ENCODE results near the gene HOPX.
"Not testable (repeated sequence)": the region's sequence is repeated elsewhere in the genome, so short reads cannot be mapped to it uniquely, and the experiment has no call there.

The HOPX gene

GRCh38 chr4:56626963-56627362 is 54.1 kb downstream of the HOPX start:
- no peak for DNase-seq (ENCODE audit: low spot score)

GRCh38 chr4:56626420-56626819 is 54.7 kb downstream of the HOPX start:
- DNase-seq (ENCODE audit: low spot score): no peak

- no peak for DNase-seq (ENCODE audit: low spot score)
These were observed 58.9 kb downstream of the HOPX start for GRCh38 chr4:56622176-56622575.

- DNase-seq (ENCODE audit: low spot score): no peak
These were observed 61.3 kb downstream of the HOPX start for GRCh38 chr4:56619816-56620215.

GRCh38 chr4:56619160-56619559 is 61.9 kb downstream of the HOPX start:
- DNase-seq (ENCODE audit: low spot score): no peak

- no peak for DNase-seq (ENCODE audit: low spot score)
These were observed 62.4 kb downstream of the HOPX start for GRCh38 chr4:56618734-56619133.

GRCh38 chr4:56613101-56613862 is 67.8 kb downstream of the HOPX start:
- DNase-seq (ENCODE audit: low spot score): no peak

- no peak for DNase-seq (ENCODE audit: low spot score)
These were observed 68.8 kb downstream of the HOPX start for GRCh38 chr4:56612282-56612681.

- DNase-seq (ENCODE audit: low spot score): no peak
These were observed 69.6 kb downstream of the HOPX start for GRCh38 chr4:56611501-56611900.

GRCh38 chr4:56610170-56610569 is 70.9 kb downstream of the HOPX start:
- not testable (repeated sequence) for DNase-seq (ENCODE audit: low spot score)

- DNase-seq (ENCODE audit: low spot score): no peak
These were observed 73.2 kb downstream of the HOPX start for GRCh38 chr4:56607926-56608325.

- DNase-seq (ENCODE audit: low spot score): no peak
These were observed 74.7 kb downstream of the HOPX start for GRCh38 chr4:56606385-56606784.

GRCh38 chr4:56605464-56605863 is 75.6 kb downstream of the HOPX start:
- not testable (repeated sequence) for DNase-seq (ENCODE audit: low spot score)

- DNase-seq (ENCODE audit: low spot score): no peak
These were observed 77.8 kb downstream of the HOPX start for GRCh38 chr4:56603297-56603696.

Data from left forelimb (tissue), 1 donor.